B cell (primary cell): ENCODE measurements around the gene NOTCH4. TPM values are rescaled to one million over a fixed set of nuclear protein-coding genes. Genes with fewer than 3 reads are reported as not detected.

ENCODE experiments used
- ATAC-seq: fragments of 200-7000 bp; cut with Tn5 transposase; one replicate; pipeline ENCODE4 v1.10.0; 2021; ENCODE audit warnings: low read depth, mild to moderate bottlenecking, moderate number of reproducible peaks, moderate library complexity
- CTCF ChIA-PET: fragments of 350-600 bp; sonication (Branson Sonifier 250); formaldehyde crosslinking; loops from one replicate; lab custom pipeline; 2021; ENCODE audit warnings: antibody characterized with exemption, inconsistent platforms; lab: Charles Lee
- POLR2A ChIA-PET: fragments of 350-600 bp; sonication (Branson Sonifier 250); formaldehyde crosslinking; loops from one replicate; lab custom pipeline; 2021; ENCODE audit warnings: antibody characterized with exemption; lab: Charles Lee
- DNase-seq: peaks from one replicate; pipeline ENCODE4 v3.0.0; 2013
- H2AFZ ChIP-seq: 2 replicates; pipeline ENCODE4 v1.6.1; 2012; ENCODE audit warnings: mild to moderate bottlenecking, low read depth, low read length; ENCODE audit not compliant: insufficient read depth, poor library complexity, severe bottlenecking
- H3K27ac ChIP-seq, 2 donors: 1 replicate in 1 of 2; 2 replicates in 1 of 2; pipeline ENCODE4 v1.5.1; 2012 to 2013; ENCODE audit warnings: low read length in 2 of 2, mild to moderate bottlenecking in 2 of 2, moderate library complexity in 1 of 2
- H3K27me3 ChIP-seq, 4 experiments: fragments of 200-600 bp in 1 of 4; sonication (generic) in 1 of 4; replicated peaks in 1 of 4; 1 replicate in 2 of 4; 2 replicates in 2 of 4; pipeline versions ENCODE4 v1.6.1 to v1.7.0; 2013 to 2016; ENCODE audit warnings: low read length in 3 of 4, mild to moderate bottlenecking in 2 of 4, mixed read lengths in 1 of 4, moderate library complexity in 1 of 4; ENCODE audit not compliant: insufficient read depth in 4 of 4, control insufficient read depth in 3 of 4; ENCODE audit errors: control extremely low read depth in 1 of 4
- H3K36me3 ChIP-seq, 2 experiments: replicated peaks in 1 of 2; 1 replicate in 1 of 2; 2 replicates in 1 of 2; pipeline versions ENCODE4 v1.6.1 to v1.7.1; 2013; ENCODE audit warnings: low read length in 1 of 2; ENCODE audit not compliant: insufficient read depth in 2 of 2, control insufficient read depth in 1 of 2; ENCODE audit errors: control extremely low read depth in 1 of 2, extremely low read depth in 1 of 2
- H3K4me1 ChIP-seq, 2 donors: fragments of 200-600 bp in 1 of 2; sonication (generic) in 1 of 2; 1 replicate in 1 of 2; 2 replicates in 1 of 2; pipeline versions ENCODE4 v1.5.1 to v1.6.1; 2013 to 2017; ENCODE audit warnings: low read length in 2 of 2; ENCODE audit not compliant: control insufficient read depth in 2 of 2, insufficient read depth in 2 of 2
- H3K4me2 ChIP-seq: replicated peaks from 2 replicates; pipeline ENCODE3; 2012; ENCODE audit warnings: mild to moderate bottlenecking, low read depth, low read length; ENCODE audit not compliant: poor library complexity, severe bottlenecking
- H3K4me3 ChIP-seq, 5 experiments: fragments of 200-600 bp in 1 of 5; sonication (generic) in 1 of 5; 1 replicate in 3 of 5; 2 replicates in 2 of 5; pipeline versions ENCODE4 v1.5.1 to v1.7.0; 2011 to 2016; ENCODE audit warnings: low read length in 4 of 5, mild to moderate bottlenecking in 4 of 5, low read depth in 2 of 5, control low read depth in 1 of 5, moderate library complexity in 1 of 5; ENCODE audit not compliant: insufficient read depth in 1 of 5; ENCODE audit errors: control extremely low read depth in 1 of 5, extremely low read depth in 1 of 5
- H3K79me2 ChIP-seq: fragments of 200-600 bp; sonication (generic); one replicate; pipeline ENCODE4 v1.6.0; 2016; ENCODE audit warnings: low read length; ENCODE audit not compliant: control insufficient read depth, insufficient read depth
- H3K9ac ChIP-seq: fragments of 200-600 bp; sonication (generic); 2 replicates; pipeline ENCODE4 v1.6.1; 2017; ENCODE audit warnings: mild to moderate bottlenecking, low read length, moderate library complexity
- H3K9me3 ChIP-seq, 3 donors: one replicate each; pipeline versions ENCODE4 v1.6.1 to v1.7.1; 2013; ENCODE audit warnings: low read length in 2 of 3; ENCODE audit not compliant: control insufficient read depth in 2 of 3, insufficient read depth in 1 of 3; ENCODE audit errors: control extremely low read depth in 1 of 3
- H4K20me1 ChIP-seq: 2 replicates; pipeline ENCODE4 v1.6.0; 2012; ENCODE audit warnings: mild to moderate bottlenecking, low read length; ENCODE audit not compliant: insufficient read depth, control insufficient read depth, poor library complexity, severe bottlenecking
- H3K27ac Mint-ChIP-seq: one replicate; pipeline ENCODE4 v1.8.0; 2021; ENCODE audit warnings: mixed read lengths
- H3K27me3 Mint-ChIP-seq: one replicate; pipeline ENCODE4 v1.8.0; 2021; ENCODE audit warnings: mixed read lengths
- H3K4me1 Mint-ChIP-seq: one replicate; pipeline ENCODE4 v1.8.0; 2021; ENCODE audit warnings: mixed read lengths
- H3K4me3 Mint-ChIP-seq: one replicate; pipeline ENCODE4 v1.8.0; 2021; ENCODE audit warnings: mixed read lengths
- H3K9me3 Mint-ChIP-seq: one replicate; pipeline ENCODE4 v1.8.0; 2022; ENCODE audit warnings: mixed read lengths; ENCODE audit not compliant: insufficient read depth
- EZH2 ChIP-seq: IDR thresholded peaks from 2 replicates; pipeline ENCODE4 v1.6.1; 2012; ENCODE audit warnings: borderline replicate concordance, low read depth, mild to moderate bottlenecking, moderate library complexity, low read length; ENCODE audit not compliant: insufficient read depth, poor library complexity, severe bottlenecking
- WGBS: methylation state at CpG from one replicate; pipeline ENCODE4 v1.1.5; 2013; ENCODE audit warnings: missing lambda C conversion rate; ENCODE audit not compliant: insufficient coverage; 5-methylcytosine and 5-hydroxymethylcytosine counted together
- intact Hi-C: fragments of 100-400 bp; cut with micrococcal nuclease; formaldehyde crosslinking; loops from one replicate; pipeline ENCODE4 v1.10.0; 2022
- polyA plus RNA-seq: library from polyadenylated mRNA; depleted of rRNA; stranded (reverse); fragments of >200 nt; gene quantifications from 2 replicates; pipeline ENCODE4 v1.2.3, GENCODE V29; 2012
- total RNA-seq, 2 donors: library from RNA; stranded (reverse); fragments of 120-200 nt in 1 of 2; gene quantifications; 1 replicate in 1 of 2; 2 replicates in 1 of 2; pipeline versions ENCODE4 v1.2.3 to v1.2.4, GENCODE V29; 2013 to 2022
- TF ChIP-seq, protein P1 (sequence below): fragments of 200-600 bp; IDR thresholded peaks from one replicate; pipeline ENCODE4 v1.8.0; 2022; ENCODE audit warnings: antibody characterized with exemption, mild to moderate bottlenecking

Gene NOTCH4
- total and polyA plus RNA-seq, 2 donors (not counting 1 experiment from before 2014, with no cell fraction given) = 6.3 to 10.3 TPM

DNA sequence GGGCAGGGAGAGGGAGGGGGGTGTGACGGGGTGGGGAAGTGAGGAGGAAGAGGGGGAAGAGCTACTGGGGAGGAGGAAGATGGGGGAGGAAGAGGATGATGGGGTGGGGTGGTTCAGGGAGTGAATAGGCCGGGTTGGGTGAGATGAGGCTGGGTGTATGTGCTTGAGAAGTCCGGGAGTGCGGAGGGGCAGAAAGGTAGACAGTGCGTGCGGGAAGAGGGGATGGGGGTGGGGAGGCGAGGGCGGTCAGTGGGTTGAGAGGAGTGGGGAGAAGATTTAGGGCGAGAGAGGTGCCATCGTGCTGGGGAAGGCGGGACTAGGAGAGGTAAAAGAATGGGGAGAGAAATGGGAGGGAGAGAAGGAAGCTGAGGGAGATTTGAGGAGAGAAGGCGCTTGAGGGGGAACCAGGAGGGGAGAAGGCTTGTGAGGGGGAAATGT lies 30.9 kb upstream of the NOTCH4 start:
- H3K4me3 ChIP-seq = peak overlapping the region in 4 of 5 experiments; percentile 32 to 81 (median 60)
- no peaks in the 10 kb centered on the region for H3K9me3 ChIP-seq
- ChIA-PET CTCF (interaction anchor here (0.6 to 4.2 kb wide), 21 partner anchors 9 to 803 kb away, joined by 3 to 38 read pairs (median 5); no protein-coding TSS in a partner anchor), POLR2A (interaction anchor here (0.6 to 1.7 kb wide), 5 partner anchors 10 to 1013 kb away, joined by 3 to 8 read pairs (median 5); no protein-coding TSS in a partner anchor)
- peaks cover 5% of the 10 kb centered on the region for H3K79me2 ChIP-seq
- H2AFZ ChIP-seq = peak overlapping the region; percentile 97
- Mint-ChIP-seq H3K27ac (peak overlapping the region; percentile 90), H3K4me3 (peak overlapping the region; percentile 83), H3K9me3 (no peaks in the 10 kb centered on the region), H3K27me3 (no peaks in the 10 kb centered on the region), H3K4me1 (peaks cover 68% of the 10 kb centered on the region)
- H3K36me3 ChIP-seq = no peaks in the 10 kb centered on the region
- H3K27me3 ChIP-seq = no peaks in the 10 kb centered on the region
- H3K27ac ChIP-seq = peak overlapping the region; percentile 58 to 89
- 51% methylated on average over 12 of the region's 12 CpGs for WGBS
- DNase-seq = no peak
- H4K20me1 ChIP-seq = no peaks in the 10 kb centered on the region
- TF ChIP-seq, protein P1, sequence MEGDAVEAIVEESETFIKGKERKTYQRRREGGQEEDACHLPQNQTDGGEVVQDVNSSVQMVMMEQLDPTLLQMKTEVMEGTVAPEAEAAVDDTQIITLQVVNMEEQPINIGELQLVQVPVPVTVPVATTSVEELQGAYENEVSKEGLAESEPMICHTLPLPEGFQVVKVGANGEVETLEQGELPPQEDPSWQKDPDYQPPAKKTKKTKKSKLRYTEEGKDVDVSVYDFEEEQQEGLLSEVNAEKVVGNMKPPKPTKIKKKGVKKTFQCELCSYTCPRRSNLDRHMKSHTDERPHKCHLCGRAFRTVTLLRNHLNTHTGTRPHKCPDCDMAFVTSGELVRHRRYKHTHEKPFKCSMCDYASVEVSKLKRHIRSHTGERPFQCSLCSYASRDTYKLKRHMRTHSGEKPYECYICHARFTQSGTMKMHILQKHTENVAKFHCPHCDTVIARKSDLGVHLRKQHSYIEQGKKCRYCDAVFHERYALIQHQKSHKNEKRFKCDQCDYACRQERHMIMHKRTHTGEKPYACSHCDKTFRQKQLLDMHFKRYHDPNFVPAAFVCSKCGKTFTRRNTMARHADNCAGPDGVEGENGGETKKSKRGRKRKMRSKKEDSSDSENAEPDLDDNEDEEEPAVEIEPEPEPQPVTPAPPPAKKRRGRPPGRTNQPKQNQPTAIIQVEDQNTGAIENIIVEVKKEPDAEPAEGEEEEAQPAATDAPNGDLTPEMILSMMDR = no peak
- TF ChIP-seq EZH2 = no peak
- no peak for ATAC-seq
- intact Hi-C loops = loop anchor here (1.0 to 5.0 kb wide), 5 partner anchors 9 to 143 kb away; no protein-coding TSS in a partner anchor
- H3K9ac ChIP-seq = peak overlapping the region; percentile 75
- H3K4me2 ChIP-seq = peak overlapping the region; percentile 84
- H3K4me1 ChIP-seq = peaks cover 26 to 35% of the 10 kb centered on the region in 2 donors

DNA sequence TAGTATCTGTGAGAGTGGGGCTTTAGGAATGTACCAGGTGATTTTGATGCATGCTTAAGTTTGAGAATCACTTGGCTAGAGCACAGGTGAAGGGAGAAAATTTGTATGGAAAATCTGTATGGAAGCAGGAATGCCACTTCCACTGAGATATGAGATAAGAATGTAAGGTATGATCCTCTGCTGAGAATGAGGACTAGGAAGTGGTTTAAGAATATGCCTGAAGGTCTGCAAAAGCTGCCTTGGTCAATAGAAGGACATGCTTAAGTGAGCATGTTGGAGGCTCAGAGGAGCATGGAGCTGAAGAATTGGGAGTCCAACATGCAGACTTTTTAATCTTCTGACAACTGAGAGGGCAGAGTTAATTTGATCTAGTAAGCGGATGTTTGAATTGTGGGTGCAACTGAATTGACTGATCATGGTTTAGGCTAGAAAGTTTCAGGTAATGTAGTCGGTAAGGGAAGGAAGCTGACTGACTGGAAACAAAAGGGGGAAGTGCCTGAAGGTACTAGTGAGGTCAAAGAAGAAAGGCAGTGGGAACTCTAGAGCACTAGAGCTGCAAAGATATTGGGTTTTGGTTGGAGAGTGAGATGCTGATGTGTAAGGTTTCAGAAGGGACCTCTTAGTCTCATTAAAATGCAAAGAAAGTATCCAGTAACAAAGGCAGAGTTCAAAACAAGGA lies 28.6 kb upstream of the NOTCH4 start:
- H3K27me3 Mint-ChIP-seq = no peaks in the 10 kb centered on the region
- H3K27ac ChIP-seq = peak overlapping the region in 1 of 2 donors; percentile 20
- peaks cover 0 to 6% (median 3%) of the 10 kb centered on the region in 3 donors for H3K9me3 ChIP-seq
- H3K27ac Mint-ChIP-seq = peak overlapping the region; percentile 81
- H3K79me2 ChIP-seq = peaks cover 5% of the 10 kb centered on the region
- H3K4me1 Mint-ChIP-seq = peaks cover 48% of the 10 kb centered on the region
- peak; percentile 57 for ATAC-seq
- no peak for TF ChIP-seq EZH2
- TF ChIP-seq, protein P1 = no peak
- DNase-seq = peak; percentile 58
- peak overlapping the region; percentile 10 for H3K4me3 Mint-ChIP-seq
- CTCF ChIA-PET = interaction anchor here (0.8 to 4.2 kb wide), 9 partner anchors 10 to 534 kb away, joined by 3 to 19 read pairs (median 4); no protein-coding TSS in a partner anchor
- no peak overlapping the region for H3K9ac ChIP-seq
- H3K4me1 ChIP-seq = peaks cover 29 to 38% of the 10 kb centered on the region in 2 donors
- H3K9me3 Mint-ChIP-seq = no peaks in the 10 kb centered on the region
- no peaks in the 10 kb centered on the region for H3K36me3 ChIP-seq
- H3K4me3 ChIP-seq = no peak overlapping the region
- no peaks in the 10 kb centered on the region for H3K27me3 ChIP-seq
- POLR2A ChIA-PET = interaction anchor here (0.6 to 1.1 kb wide), 3 partner anchors 25 to 1073 kb away, joined by 4 to 7 read pairs (median 6); no protein-coding TSS in a partner anchor
- H3K4me2 ChIP-seq = peak overlapping the region; percentile 33
- 0% methylated on average over 1 of the region's 2 CpGs for WGBS
- intact Hi-C loops = no loop called here
- H4K20me1 ChIP-seq = no peaks in the 10 kb centered on the region
- no peak overlapping the region for H2AFZ ChIP-seq
